Thyroid gland (tissue), 4 donors: ENCODE measurements around the gene YJU2.

Experiments
- CTCF ChIP-seq, 6 experiments: fragments of 200-600 bp in 3 of 6; fragments of 450-650 bp in 3 of 6; sonication (generic) in 3 of 6; IDR thresholded peaks; one replicate each; pipeline ENCODE4 v1.5.1; 2016 to 2019; ENCODE audit warnings: antibody characterized with exemption in 6 of 6, mild to moderate bottlenecking in 2 of 6, inconsistent platforms in 1 of 6, moderate library complexity in 1 of 6
- POLR2A ChIP-seq, 2 donors: fragments of 450-650 bp; IDR thresholded peaks; one replicate each; pipeline ENCODE4 v1.6.1; 2017; ENCODE audit warnings: antibody characterized with exemption in 2 of 2, mild to moderate bottlenecking in 2 of 2, moderate library complexity in 1 of 2

DNA sequence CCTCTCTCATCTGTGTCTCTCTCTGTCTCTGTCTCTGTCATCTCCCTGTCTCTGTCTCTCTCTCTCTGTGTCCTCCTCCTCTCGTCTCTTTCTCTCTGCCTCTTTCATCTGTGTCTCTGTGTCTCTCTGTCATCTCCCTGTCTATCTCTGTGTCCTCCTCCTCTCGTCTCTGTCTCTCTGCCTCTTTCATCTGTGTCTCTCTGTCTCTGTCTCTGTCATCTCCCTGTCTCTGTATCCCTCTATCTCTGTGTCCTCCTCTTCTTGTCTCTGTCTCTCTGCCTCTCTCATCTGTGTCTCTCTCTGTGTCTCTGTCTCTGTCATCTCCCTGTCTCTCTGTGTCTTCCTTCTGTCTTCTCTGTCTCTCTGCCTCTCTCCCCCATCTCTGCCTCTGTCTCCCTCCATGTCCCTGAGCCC lies 18.1 kb upstream of the YJU2 start:
- TF ChIP-seq POLR2A (IDR thresholded peaks at IDR 0.05) = no peak
- TF ChIP-seq CTCF (IDR thresholded peaks at IDR 0.05) = no peak
